Fibroblast of lung (primary cell): Measurements from ENCODE around the gene SEPHS1. TPM values are rescaled to one million over a fixed set of nuclear protein-coding genes. Genes with fewer than 3 reads are reported as not detected.
"Not testable (repeated sequence)": the region's sequence is repeated elsewhere in the genome, so short reads cannot be mapped to it uniquely, and the experiment has no call there.

Experiments
- DNase-seq, 2 donors: peaks; one replicate each; pipeline versions ENCODE4 v3.0.0 to v3.0.0-alpha.2; 2010; ENCODE audit warnings: low read depth in 2 of 2
- H2AFZ ChIP-seq: 2 replicates; pipeline ENCODE4 v1.5.1; 2012; ENCODE audit warnings: low read length, control low read depth, inconsistent platforms
- H3K27ac ChIP-seq: 2 replicates; pipeline ENCODE4 v1.5.1; 2011; ENCODE audit warnings: low read length, control low read depth; ENCODE audit not compliant: insufficient read depth
- H3K27me3 ChIP-seq: 2 replicates; pipeline ENCODE4 v1.5.1; 2011; ENCODE audit warnings: mild to moderate bottlenecking, low read length; ENCODE audit not compliant: control insufficient read depth, insufficient read depth
- H3K36me3 ChIP-seq: 2 replicates; pipeline ENCODE4 v1.5.1; 2011; ENCODE audit warnings: low read length; ENCODE audit not compliant: control insufficient read depth, insufficient read depth
- H3K4me1 ChIP-seq: 2 replicates; pipeline ENCODE4 v1.5.1; 2011; ENCODE audit warnings: low read length; ENCODE audit not compliant: control insufficient read depth, insufficient read depth; ENCODE audit errors: extremely low read depth
- H3K4me2 ChIP-seq: 2 replicates; pipeline ENCODE4 v1.5.1; 2011; ENCODE audit warnings: low read length, control low read depth; ENCODE audit not compliant: insufficient read depth; ENCODE audit errors: extremely low read depth
- H3K4me3 ChIP-seq, 4 experiments: fragments of 200-600 bp in 1 of 4; sonication (generic) in 1 of 4; replicated peaks in 1 of 4; 2 replicates each; pipeline ENCODE4 v1.5.1; 2011 to 2016; ENCODE audit warnings: low read length in 4 of 4, low read depth in 3 of 4, mild to moderate bottlenecking in 3 of 4, control low read depth in 2 of 4, inconsistent platforms in 1 of 4, mixed read lengths in 1 of 4; ENCODE audit not compliant: insufficient read depth in 1 of 4; ENCODE audit errors: control extremely low read depth in 1 of 4
- H3K79me2 ChIP-seq: 2 replicates; pipeline ENCODE4 v1.5.1; 2012; ENCODE audit warnings: mild to moderate bottlenecking, low read length, inconsistent platforms; ENCODE audit not compliant: control insufficient read depth, insufficient read depth
- H3K9ac ChIP-seq: 2 replicates; pipeline ENCODE4 v1.5.1; 2011; ENCODE audit warnings: mild to moderate bottlenecking, low read length, control low read depth; ENCODE audit not compliant: insufficient read depth
- H3K9me3 ChIP-seq: 2 replicates; pipeline ENCODE4 v1.5.1; 2012; ENCODE audit warnings: low read depth, low read length; ENCODE audit not compliant: control insufficient read depth, insufficient read depth
- H4K20me1 ChIP-seq: 2 replicates; pipeline ENCODE4 v1.5.1; 2011; ENCODE audit warnings: low read length; ENCODE audit not compliant: control insufficient read depth, insufficient read depth; ENCODE audit errors: extremely low read depth
- CTCF ChIP-seq, 2 donors: IDR thresholded peaks in 1 of 2; conservative IDR thresholded peaks in 1 of 2; 1 replicate in 1 of 2; 2 replicates in 1 of 2; pipeline ENCODE4 v1.5.1; 2011 to 2012; ENCODE audit warnings: low read length in 2 of 2, control low read depth in 1 of 2, inconsistent platforms in 1 of 2, low read depth in 1 of 2, mild to moderate bottlenecking in 1 of 2
- EZH2 ChIP-seq: IDR thresholded peaks from 2 replicates; pipeline ENCODE4 v1.5.1; 2012; ENCODE audit warnings: low read length, control low read depth, mild to moderate bottlenecking; ENCODE audit errors: missing control alignments
- polyA plus RNA-seq, 2 donors: library from polyadenylated mRNA; depleted of rRNA in 1 of 2; stranded (reverse) in 1 of 2; unstranded in 1 of 2; fragments of >200 nt; gene quantifications; 2 replicates each; pipeline ENCODE4 v1.2.1, GENCODE V29; 2011 to 2012; ENCODE audit warnings: missing spikeins in 1 of 2
- total RNA-seq: library from RNA; depleted of rRNA; stranded (reverse); fragments of >200 nt; gene quantifications from 2 replicates; pipeline ENCODE4 v1.2.1, GENCODE V29; 2014

The SEPHS1 gene
- total and polyA plus RNA-seq, 2 donors (not counting 1 experiment from before 2014, with no cell fraction given) = 27.4 to 50.6 TPM

GRCh38 chr10:13383399-13383761, 35.3 kb upstream of the SEPHS1 start:
- no peak for DNase-seq
- no peaks in the 10 kb centered on the region for H3K36me3 ChIP-seq
- H2AFZ ChIP-seq = no peak overlapping the region
- TF ChIP-seq EZH2 (no peak), CTCF (conservative IDR thresholded peaks at IDR 0.05 in 1 of 2, IDR thresholded peaks at IDR 0.05 in 1 of 2; ENCODE audit: low read depth in 1 of 2, low read length in 2 of 2) (no peak)
- no peaks in the 10 kb centered on the region for H4K20me1 ChIP-seq
- peaks cover 11% of the 10 kb centered on the region for H3K27me3 ChIP-seq
- H3K9ac ChIP-seq = no peak overlapping the region
- H3K4me2 ChIP-seq = peak overlapping the region; percentile 78
- peaks cover 2% of the 10 kb centered on the region for H3K4me1 ChIP-seq
- no peak overlapping the region for H3K27ac ChIP-seq
- no peaks in the 10 kb centered on the region for H3K9me3 ChIP-seq
- no peaks in the 10 kb centered on the region for H3K79me2 ChIP-seq
- H3K4me3 ChIP-seq = no peak overlapping the region

GRCh38 chr10:13382703-13383398, 34.8 kb upstream of the SEPHS1 start:
- no peaks in the 10 kb centered on the region for H3K36me3 ChIP-seq
- TF ChIP-seq EZH2 = peak; percentile 52
- TF ChIP-seq CTCF (conservative IDR thresholded peaks at IDR 0.05 in 1 of 2, IDR thresholded peaks at IDR 0.05 in 1 of 2; ENCODE audit: low read depth in 1 of 2, low read length in 2 of 2) = no peak
- no peaks in the 10 kb centered on the region for H3K79me2 ChIP-seq
- H3K9me3 ChIP-seq = no peaks in the 10 kb centered on the region
- H4K20me1 ChIP-seq = no peaks in the 10 kb centered on the region
- peaks cover 11% of the 10 kb centered on the region for H3K27me3 ChIP-seq
- DNase-seq = peak in 1 of 2 donors; percentile 14
- H3K4me3 ChIP-seq = no peak overlapping the region
- no peak overlapping the region for H2AFZ ChIP-seq
- no peak overlapping the region for H3K27ac ChIP-seq
- peaks cover 2% of the 10 kb centered on the region for H3K4me1 ChIP-seq
- peak overlapping the region; percentile 78 for H3K4me2 ChIP-seq
- H3K9ac ChIP-seq = no peak overlapping the region

- not testable (repeated sequence) for H3K4me3 ChIP-seq, H3K36me3 ChIP-seq, H3K27ac ChIP-seq, H3K79me2 ChIP-seq, DNase-seq, H3K9me3 ChIP-seq, H3K4me2 ChIP-seq, H2AFZ ChIP-seq, H4K20me1 ChIP-seq, H3K9ac ChIP-seq, H3K4me1 ChIP-seq
- peaks cover 15% of the 10 kb centered on the region for H3K27me3 ChIP-seq
Measured at GRCh38 chr10:13379061-13379460, 31.0 kb upstream of the SEPHS1 start.
